K562 (cell line): ENCODE measurements around the gene DPEP3. TPM values are rescaled to one million over a fixed set of nuclear protein-coding genes. Genes with fewer than 3 reads are reported as not detected.
"Not testable (repeated sequence)": the region's sequence is repeated elsewhere in the genome, so short reads cannot be mapped to it uniquely, and the experiment has no call there.

ENCODE experiments used
- ATAC-seq: fragments of 200-7000 bp; cut with Tn5 transposase; 3 replicates; pipeline ENCODE4 v1.9.1; 2020; ENCODE audit warnings: moderate library complexity
- BruUV-seq: library from RNA; stranded (reverse); fragments of 400-500 nt; replicated peaks from 2 replicates; lab custom pipeline; 2021; lab: Mats Ljungman, UMichigan
- CTCF ChIA-PET: fragments of 300-600 bp; formaldehyde crosslinking; extraction: SDS; loops from one replicate; lab custom pipeline; 2021; ENCODE audit warnings: low intra/inter-chr PET ratio; lab: Yijun Ruan, JAX
- POLR2A ChIA-PET: fragments of 300-600, 350-650 bp; sonication (Branson Sonifier 250); formaldehyde crosslinking; extraction: SDS; loops from one replicate; lab custom pipeline; 2021; ENCODE audit warnings: antibody characterized with exemption, inconsistent platforms; lab: Yijun Ruan, JAX
- DNase-seq, 4 experiments: peaks; one replicate each; pipeline versions ENCODE4 v3.0.0 to v3.0.0-alpha.2; 2011 to 2018; ENCODE audit warnings: low spot score in 3 of 4, mixed read lengths in 3 of 4; ENCODE audit errors: extremely low read depth in 1 of 4
- FAIRE-seq: peaks from 2 replicates; lab custom pipeline; 2011; peaks lifted over from hg19 to GRCh38; lab: Jason Lieb, UNC
- H2AFZ ChIP-seq: 2 replicates; pipeline ENCODE4 v1.6.0; 2011; ENCODE audit warnings: low read depth, low read length, control low read depth, inconsistent platforms
- H3K27ac ChIP-seq: fragments of 200-600 bp; 3 replicates; pipeline ENCODE4 v1.8.0; 2011; ENCODE audit warnings: low read depth, mild to moderate bottlenecking, control low read depth, inconsistent platforms, low read length, moderate library complexity, mixed read lengths; ENCODE audit errors: extremely low read depth
- H3K27me3 ChIP-seq, 2 experiments: fragments of 300-600 bp in 1 of 2; 2 replicates in 1 of 2; 3 replicates in 1 of 2; pipeline versions ENCODE4 v1.6.0 to v1.8.0; 2011; ENCODE audit warnings: inconsistent platforms in 2 of 2, low read length in 2 of 2, mild to moderate bottlenecking in 1 of 2, mixed read lengths in 1 of 2, moderate library complexity in 1 of 2; ENCODE audit not compliant: control insufficient read depth in 2 of 2, insufficient read depth in 2 of 2
- H3K36me3 ChIP-seq: fragments of 300-600 bp; 3 replicates; pipeline ENCODE4 v1.8.0; 2011; ENCODE audit warnings: mild to moderate bottlenecking, low read length, inconsistent platforms; ENCODE audit not compliant: control insufficient read depth, insufficient read depth
- H3K4me1 ChIP-seq, 2 experiments: fragments of 200-600 bp in 1 of 2; replicated peaks in 1 of 2; 2 replicates in 1 of 2; 3 replicates in 1 of 2; pipeline versions ENCODE4 v1.5.1 to v1.8.0; 2011; ENCODE audit warnings: inconsistent platforms in 2 of 2, low read length in 2 of 2, mild to moderate bottlenecking in 1 of 2, mixed read lengths in 1 of 2, moderate library complexity in 1 of 2; ENCODE audit not compliant: control insufficient read depth in 2 of 2, insufficient read depth in 2 of 2
- H3K4me2 ChIP-seq: 2 replicates; pipeline ENCODE4 v1.6.1; 2011; ENCODE audit warnings: low read length, control low read depth, inconsistent platforms, mixed read lengths; ENCODE audit not compliant: insufficient read depth
- H3K4me3 ChIP-seq: fragments of 200-600 bp; sonication (generic), shearing (Covaris generic); 2 replicates; pipeline ENCODE4 v1.5.1; 2016; ENCODE audit warnings: control low read depth, inconsistent platforms
- H3K79me2 ChIP-seq: fragments of 200-600 bp; 3 replicates; pipeline ENCODE4 v1.8.0; 2011; ENCODE audit warnings: low read length, inconsistent platforms; ENCODE audit not compliant: control insufficient read depth, insufficient read depth
- H3K9ac ChIP-seq, 2 experiments: 2 replicates each; pipeline versions ENCODE4 v1.6.0 to v1.6.1; 2011; ENCODE audit warnings: low read depth in 2 of 2, low read length in 2 of 2, control low read depth in 1 of 2, inconsistent platforms in 1 of 2, mild to moderate bottlenecking in 1 of 2, mixed read lengths in 1 of 2; ENCODE audit not compliant: insufficient read depth in 1 of 2
- H3K9me1 ChIP-seq: one replicate; pipeline ENCODE4 v1.6.0; 2011; ENCODE audit warnings: inconsistent platforms, mild to moderate bottlenecking, low read length, moderate library complexity; ENCODE audit not compliant: control insufficient read depth, insufficient read depth
- H3K9me3 ChIP-seq: replicated peaks from 2 replicates; pipeline ENCODE4 v1.5.1; 2011; ENCODE audit warnings: low read depth, low read length, inconsistent platforms; ENCODE audit not compliant: control insufficient read depth, insufficient read depth
- H4K20me1 ChIP-seq: replicated peaks from 2 replicates; pipeline ENCODE4 v1.6.1; 2011; ENCODE audit warnings: low read length, inconsistent platforms, mixed read lengths; ENCODE audit not compliant: control insufficient read depth, insufficient read depth
- ARHGAP35 ChIP-seq: fragments of 450-650 bp; IDR thresholded peaks from 2 replicates; pipeline ENCODE4 v1.6.1; 2018; ENCODE audit not compliant: partially characterized antibody
- DPF2 ChIP-seq: fragments of 450-650 bp; IDR thresholded peaks from 2 replicates; pipeline ENCODE4 v1.6.1; 2016
- KAT8 ChIP-seq: fragments of 450-650 bp; IDR thresholded peaks from 2 replicates; pipeline ENCODE4 v1.6.1; 2016; ENCODE audit warnings: low read depth, mild to moderate bottlenecking
- POLR2G ChIP-seq: fragments of 200-400 bp; formaldehyde crosslinking; IDR thresholded peaks from 2 replicates; pipeline ENCODE4 v1.6.1; 2017; ENCODE audit warnings: low read depth, mild to moderate bottlenecking, antibody characterized with exemption, low read length, moderate library complexity
- PTRF ChIP-seq: fragments of 450-650 bp; IDR thresholded peaks from 2 replicates; pipeline ENCODE4 v1.6.1; 2016; ENCODE audit warnings: mild to moderate bottlenecking, missing genetic modification characterization, missing compliant biosample characterization
- PURB ChIP-seq: sonication (generic); formaldehyde crosslinking; IDR thresholded peaks from 2 replicates; pipeline ENCODE4 v1.9.0; 2021; ENCODE audit warnings: low read depth, mild to moderate bottlenecking, missing genetic modification reagents
- RBFOX2 ChIP-seq: fragments of 200-400 bp; formaldehyde crosslinking; IDR thresholded peaks from 2 replicates; pipeline ENCODE4 v1.6.1; 2017; ENCODE audit warnings: low read depth, mild to moderate bottlenecking, low read length, moderate library complexity
- SLC30A9 ChIP-seq: fragments of 250-450 bp; sonication (Bioruptor Pico); IDR thresholded peaks from 2 replicates; pipeline ENCODE4 v1.8.0; 2022; ENCODE audit warnings: mild to moderate bottlenecking, moderate library complexity
- SNRNP70 ChIP-seq: fragments of 200-400 bp; formaldehyde crosslinking; optimal IDR thresholded peaks from 2 replicates; pipeline ENCODE3; 2017; ENCODE audit warnings: low read depth, low read length
- STAG1 ChIP-seq: sonication (generic); formaldehyde crosslinking; IDR thresholded peaks from 2 replicates; pipeline ENCODE4 v1.5.0; 2020; ENCODE audit warnings: missing genetic modification reagents, borderline replicate concordance
- ZFP36 ChIP-seq: fragments of 150-350 bp; IDR thresholded peaks from 2 replicates; pipeline ENCODE4 v1.6.1; 2018; ENCODE audit warnings: low read length, low read depth; ENCODE audit not compliant: partially characterized antibody
- ZNF121 ChIP-seq: sonication (generic); formaldehyde crosslinking; conservative IDR thresholded peaks from 2 replicates; pipeline ENCODE4 v1.8.0; 2022; ENCODE audit warnings: missing genetic modification reagents
- ZNF174 ChIP-seq: fragments of 250-450 bp; sonication (Bioruptor Pico); IDR thresholded peaks from 2 replicates; pipeline ENCODE4 v1.4.0; 2020; ENCODE audit warnings: mild to moderate bottlenecking
- ZNF589 ChIP-seq: fragments of 200-800 bp; sonication (Bioruptor generic); IDR thresholded peaks from 2 replicates; pipeline ENCODE4 v1.6.1; 2016; ENCODE audit warnings: low read depth, missing genetic modification characterization, missing compliant biosample characterization
- WGBS: fragments of 100-300 bp; shearing (Covaris generic); methylation state at CpG from one replicate; pipeline ENCODE4 v1.1.6; 2016; ENCODE audit warnings: low coverage, mixed read lengths; ENCODE audit not compliant: insufficient coverage; ENCODE audit errors: missing lambda C conversion rate; 5-methylcytosine and 5-hydroxymethylcytosine counted together
- in situ Hi-C: fragments of 300-500 bp; cut with MboI; formaldehyde crosslinking; loops from 4 replicates; pipeline ENCODE4 v1.15.0; 2018; ENCODE audit warnings: inconsistent platforms, mixed read lengths
- intact Hi-C: fragments of 100-400 bp; cut with micrococcal nuclease; formaldehyde crosslinking; loops from 2 replicates; pipeline ENCODE4 v1.14.2; 2022
- polyA plus RNA-seq, 8 experiments: library from polyadenylated mRNA; depleted of rRNA in 4 of 8; stranded (reverse) in 5 of 8; unstranded in 3 of 8; fragments of >200 nt; fragmentation: Nextera tagmentation in 2 of 8; fragmentation: Illumina TruSeq in 1 of 8; extraction: Ambion mirVana in 2 of 8; extraction: Trizol in 1 of 8; gene quantifications; 2 replicates each; pipeline versions ENCODE4 v1.2.1 to v1.2.3, GENCODE V29; 2011 to 2014; ENCODE audit warnings: inconsistent platforms in 1 of 8, missing spikeins in 1 of 8
- total RNA-seq, 7 experiments: library from RNA; depleted of rRNA in 6 of 7; stranded (reverse); fragments of >200 nt in 6 of 7; fragmentation: Illumina TruSeq in 2 of 7; extraction: Trizol in 2 of 7; gene quantifications; 2 replicates each; pipeline versions ENCODE4 v1.2.1 to v1.2.3, GENCODE V29; 2011 to 2021; ENCODE audit warnings: low replicate concordance in 1 of 7
- TF ChIP-seq, protein P1 (sequence below): fragments of 450-650 bp; IDR thresholded peaks from 2 replicates; pipeline ENCODE4 v1.6.1; 2016

Gene DPEP3
- total and polyA plus RNA-seq, 9 of the 15 experiments (the other 6 are each of a cell fraction or from before 2014, with no cell fraction given): not detected

DNA sequence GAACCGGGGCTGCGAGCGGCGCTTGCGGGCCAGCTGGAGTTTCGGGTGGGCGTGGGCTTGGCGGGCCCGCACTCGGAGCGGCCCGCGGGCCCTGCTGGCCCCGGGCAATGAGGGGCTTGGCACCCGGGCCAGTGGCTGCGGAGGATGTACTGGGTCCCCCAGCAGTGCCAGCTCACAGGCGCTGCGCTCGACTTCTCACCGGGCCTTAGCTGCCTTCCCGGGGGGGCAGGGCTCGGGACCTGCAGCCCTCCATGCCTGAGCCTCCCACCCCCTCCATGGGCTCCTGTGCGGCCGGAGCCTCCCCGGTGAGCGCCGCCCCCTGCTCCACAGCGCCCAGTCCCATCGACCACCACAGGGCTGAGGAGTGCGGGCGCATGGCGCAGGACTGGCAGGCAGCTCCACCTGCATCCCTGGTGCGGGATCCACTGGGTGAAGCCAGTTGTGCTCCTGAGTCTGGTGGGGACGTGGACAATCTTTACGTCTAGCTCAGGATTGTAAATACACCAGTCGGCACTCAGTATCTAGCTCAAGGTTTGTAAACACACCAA is 18.0 kb upstream of the DPEP3 start:
- in situ Hi-C loops: loop anchor here (10.0 kb wide), 1 partner anchor 316 kb away; the partner anchor contains the start of genes PRMT7 and SLC7A6OS
- H3K9me3 ChIP-seq, FAIRE-seq, BruUV-seq, H3K4me3 ChIP-seq, H3K79me2 ChIP-seq, H3K36me3 ChIP-seq, CTCF ChIA-PET, DNase-seq, H3K9me1 ChIP-seq, H3K27me3 ChIP-seq, H3K4me2 ChIP-seq, intact Hi-C loops, H4K20me1 ChIP-seq, H3K9ac ChIP-seq, H3K27ac ChIP-seq, ATAC-seq: not testable (repeated sequence)
- 95% methylated on average over 17 of the region's 36 CpGs for WGBS
- 0 out of 2 replicates have a peak, but pooled peaks have one; percentile 11 for TF ChIP-seq POLR2G
- TF ChIP-seq RBFOX2: peak; percentile 10; the same call in 1 of the 2 replicates
- Histone ChIP-seq H3K4me1 (peaks cover 27 to 29% of the 10 kb centered on the region in 2 experiments), H2AFZ (peak overlapping the region; percentile 63; the same call in 1 of the 2 replicates)
- POLR2A ChIA-PET: interaction anchor here (0.7 to 1.1 kb wide), 3 partner anchors 10 to 52 kb away, joined by 3 read pairs; no protein-coding TSS in a partner anchor

DNA sequence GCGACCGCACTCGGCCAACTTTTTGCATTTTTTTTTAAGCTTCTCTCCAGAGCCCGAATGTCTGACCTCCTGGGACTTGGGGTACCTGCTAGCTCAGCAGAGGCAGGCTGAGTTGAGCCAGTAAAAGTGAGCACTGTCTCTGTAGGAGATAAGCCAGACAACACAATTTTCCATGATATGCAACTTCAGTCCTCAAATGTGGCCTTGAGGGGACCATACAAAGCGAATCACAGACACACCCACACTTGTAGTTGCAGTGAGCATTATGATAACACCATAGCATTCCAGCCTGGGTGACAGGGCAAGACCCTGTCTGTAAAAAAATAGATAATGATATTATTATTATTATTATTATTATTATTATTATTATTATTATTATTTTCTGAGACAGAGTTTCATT is 16.4 kb upstream of the DPEP3 start:
- POLR2A ChIA-PET: interaction anchor here (0.6 to 1.7 kb wide), 2 partner anchors 10 to 23 kb away, joined by 5 to 7 read pairs; no protein-coding TSS in a partner anchor
- Histone ChIP-seq H3K9me3 (no peaks in the 10 kb centered on the region), H3K4me1 (peaks cover 28 to 42% of the 10 kb centered on the region in 2 experiments), H3K4me2 (no peak overlapping the region), H3K9ac (no peak overlapping the region; a peak in 1 of 4 replicates), H3K36me3 (no peaks in the 10 kb centered on the region), H3K27ac (no peak overlapping the region), H3K4me3 (no peak overlapping the region), H3K27me3 (no peaks in the 10 kb centered on the region), H3K79me2 (no peaks in the 10 kb centered on the region), H2AFZ (no peak overlapping the region), H3K9me1 (no peaks in the 10 kb centered on the region), H4K20me1 (no peaks in the 10 kb centered on the region)
- no peak for FAIRE-seq
- in situ Hi-C loops: loop anchor here (10.0 kb wide), 1 partner anchor 318 kb away; the partner anchor contains the start of genes PRMT7 and SLC7A6OS
- WGBS: 67% methylated on average over 5 of the region's 5 CpGs
- no peak for ATAC-seq
- CTCF ChIA-PET: no interaction called here
- no TSS peak for BruUV-seq
- DNase-seq: peak in 1 of 4 experiments; percentile 30
- intact Hi-C loops: no loop called here
- TF ChIP-seq STAG1 (CRISPR knock-in tag) (no peak), PTRF (no peak), DPF2 (no peak), ARHGAP35 (no peak), ZNF589 (no peak), ZFP36 (no peak), KAT8 (no peak), SLC30A9 (CRISPR knock-in tag) (no peak), ZNF121 (CRISPR knock-in tag) (no peak), SNRNP70 (no peak), PURB (CRISPR knock-in tag) (no peak), ZNF174 (no peak)
- TF ChIP-seq, protein P1, sequence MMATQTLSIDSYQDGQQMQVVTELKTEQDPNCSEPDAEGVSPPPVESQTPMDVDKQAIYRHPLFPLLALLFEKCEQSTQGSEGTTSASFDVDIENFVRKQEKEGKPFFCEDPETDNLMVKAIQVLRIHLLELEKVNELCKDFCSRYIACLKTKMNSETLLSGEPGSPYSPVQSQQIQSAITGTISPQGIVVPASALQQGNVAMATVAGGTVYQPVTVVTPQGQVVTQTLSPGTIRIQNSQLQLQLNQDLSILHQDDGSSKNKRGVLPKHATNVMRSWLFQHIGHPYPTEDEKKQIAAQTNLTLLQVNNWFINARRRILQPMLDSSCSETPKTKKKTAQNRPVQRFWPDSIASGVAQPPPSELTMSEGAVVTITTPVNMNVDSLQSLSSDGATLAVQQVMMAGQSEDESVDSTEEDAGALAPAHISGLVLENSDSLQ: no peak
